Panc1 (cell line): ENCODE measurements around the gene ZNF503. TPM values are rescaled to one million over a fixed set of nuclear protein-coding genes. Genes with fewer than 3 reads are reported as not detected.

Experiments used
- ATAC-seq: fragments of 200-7000 bp; cut with Tn5 transposase; 2 replicates; pipeline ENCODE4 v1.9.1; 2020; ENCODE audit warnings: mild to moderate bottlenecking, moderate library complexity
- BruUV-seq: library from RNA; stranded (reverse); fragments of 400-500 nt; replicated peaks from 2 replicates; lab custom pipeline; 2021; lab: Mats Ljungman, UMichigan
- CTCF ChIA-PET: fragments of 300-600 bp; sonication (Branson Sonifier 250); formaldehyde crosslinking; loops from one replicate; lab custom pipeline; 2022; ENCODE audit warnings: antibody characterized with exemption; lab: Charles Lee
- POLR2A ChIA-PET: fragments of 300-600 bp; sonication (Branson Sonifier 250); formaldehyde crosslinking; loops from one replicate; lab custom pipeline; 2022; ENCODE audit warnings: antibody characterized with exemption; lab: Charles Lee
- DNase-seq: peaks from one replicate; pipeline ENCODE4 v3.0.0-alpha.2; 2010; ENCODE audit warnings: low read depth, low spot score
- H3K27ac ChIP-seq: 2 replicates; pipeline ENCODE4 v1.5.1; 2011; ENCODE audit warnings: mild to moderate bottlenecking, low read length, inconsistent platforms
- H3K27me3 ChIP-seq: fragments of 200-500 bp; sonication (Bioruptor generic); 2 replicates; pipeline ENCODE4 v1.6.0; 2014; ENCODE audit warnings: low read length, inconsistent platforms; ENCODE audit not compliant: control insufficient read depth, insufficient read depth
- H3K36me3 ChIP-seq: fragments of 200-500 bp; sonication (Bioruptor generic); 2 replicates; pipeline ENCODE4 v1.5.1; 2014; ENCODE audit warnings: inconsistent platforms, mild to moderate bottlenecking, low read length, moderate library complexity; ENCODE audit not compliant: control insufficient read depth, insufficient read depth
- H3K4me1 ChIP-seq: 2 replicates; pipeline ENCODE4 v1.5.1; 2011; ENCODE audit warnings: inconsistent platforms, mild to moderate bottlenecking, low read length, moderate library complexity; ENCODE audit not compliant: control insufficient read depth, insufficient read depth
- H3K4me3 ChIP-seq, 2 experiments: 2 replicates each; pipeline ENCODE4 v1.5.1; 2011 to 2012; ENCODE audit warnings: low read depth in 2 of 2, low read length in 2 of 2, mild to moderate bottlenecking in 2 of 2, inconsistent platforms in 1 of 2, moderate library complexity in 1 of 2
- H3K9me3 ChIP-seq: fragments of 200-500 bp; sonication (Bioruptor generic); 2 replicates; pipeline ENCODE4 v1.5.1; 2014; ENCODE audit warnings: low read depth, mild to moderate bottlenecking, inconsistent platforms, low read length, moderate library complexity; ENCODE audit not compliant: control insufficient read depth, insufficient read depth
- POLR2AphosphoS5 ChIP-seq: IDR thresholded peaks from 2 replicates; pipeline ENCODE4 v1.6.1; 2012; ENCODE audit warnings: mild to moderate bottlenecking, low read depth, low read length, moderate library complexity
- SIN3A ChIP-seq: IDR thresholded peaks from 2 replicates; pipeline ENCODE4 v1.6.1; 2012; ENCODE audit warnings: low read depth, mild to moderate bottlenecking, low read length, moderate library complexity, borderline replicate concordance; ENCODE audit not compliant: insufficient read depth
- TCF7L2 ChIP-seq: IDR thresholded peaks from 2 replicates; pipeline ENCODE4 v1.6.1; 2011; ENCODE audit warnings: mild to moderate bottlenecking, low read depth, low read length, inconsistent platforms
- in situ Hi-C: cut with HindIII; loops from 2 replicates; pipeline ENCODE4 v1.10.0; 2016; ENCODE audit warnings: low sequenced_read_pairs, low pct_unique_long_range_greater_than_20kb
- intact Hi-C: fragments of 100-400 bp; cut with micrococcal nuclease; formaldehyde crosslinking; loops from one replicate; pipeline ENCODE4 v1.10.0; 2022; ENCODE audit not compliant: unreplicated experiment
- total RNA-seq: library from RNA; stranded (reverse); gene quantifications from one replicate; pipeline ENCODE4 v1.2.1, GENCODE V29; 2021; ENCODE audit not compliant: unreplicated experiment
- TF ChIP-seq, protein P1 (sequence below): fragments of 450-650 bp; IDR thresholded peaks from 2 replicates; pipeline ENCODE4 v1.5.1; 2017; ENCODE audit warnings: mild to moderate bottlenecking
- TF ChIP-seq, protein P2 (sequence below), 2 experiments: IDR thresholded peaks; 2 replicates each; pipeline ENCODE4 v1.6.1; 2011 to 2012; ENCODE audit warnings: low read depth in 2 of 2, control low read depth in 1 of 2, low read length in 1 of 2, mild to moderate bottlenecking in 1 of 2, moderate library complexity in 1 of 2; ENCODE audit not compliant: insufficient read depth in 1 of 2

The ZNF503 gene
- total RNA-seq, 1 experiment from 2014 or later: 10.4 TPM

GRCh38 chr10:75446508-75446907 lies 44.9 kb upstream of the ZNF503 start:
- H3K4me3 ChIP-seq: no peak overlapping the region
- H3K36me3 ChIP-seq: no peaks in the 10 kb centered on the region
- ATAC-seq (no peak), DNase-seq (no peak)
- in situ Hi-C loops (no loop called here), intact Hi-C loops (no loop called here)
- H3K9me3 ChIP-seq: no peaks in the 10 kb centered on the region
- H3K4me1 ChIP-seq: no peaks in the 10 kb centered on the region
- ChIA-PET CTCF (no interaction called here), POLR2A (no interaction called here)
- H3K27ac ChIP-seq: no peak overlapping the region
- H3K27me3 ChIP-seq: no peaks in the 10 kb centered on the region; the same call in 1 of the 2 replicates
- TF ChIP-seq, protein P1, sequence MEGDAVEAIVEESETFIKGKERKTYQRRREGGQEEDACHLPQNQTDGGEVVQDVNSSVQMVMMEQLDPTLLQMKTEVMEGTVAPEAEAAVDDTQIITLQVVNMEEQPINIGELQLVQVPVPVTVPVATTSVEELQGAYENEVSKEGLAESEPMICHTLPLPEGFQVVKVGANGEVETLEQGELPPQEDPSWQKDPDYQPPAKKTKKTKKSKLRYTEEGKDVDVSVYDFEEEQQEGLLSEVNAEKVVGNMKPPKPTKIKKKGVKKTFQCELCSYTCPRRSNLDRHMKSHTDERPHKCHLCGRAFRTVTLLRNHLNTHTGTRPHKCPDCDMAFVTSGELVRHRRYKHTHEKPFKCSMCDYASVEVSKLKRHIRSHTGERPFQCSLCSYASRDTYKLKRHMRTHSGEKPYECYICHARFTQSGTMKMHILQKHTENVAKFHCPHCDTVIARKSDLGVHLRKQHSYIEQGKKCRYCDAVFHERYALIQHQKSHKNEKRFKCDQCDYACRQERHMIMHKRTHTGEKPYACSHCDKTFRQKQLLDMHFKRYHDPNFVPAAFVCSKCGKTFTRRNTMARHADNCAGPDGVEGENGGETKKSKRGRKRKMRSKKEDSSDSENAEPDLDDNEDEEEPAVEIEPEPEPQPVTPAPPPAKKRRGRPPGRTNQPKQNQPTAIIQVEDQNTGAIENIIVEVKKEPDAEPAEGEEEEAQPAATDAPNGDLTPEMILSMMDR: no peak
- TF ChIP-seq POLR2AphosphoS5 (no peak), SIN3A (no peak), TCF7L2 (no peak)
- TF ChIP-seq, protein P2, sequence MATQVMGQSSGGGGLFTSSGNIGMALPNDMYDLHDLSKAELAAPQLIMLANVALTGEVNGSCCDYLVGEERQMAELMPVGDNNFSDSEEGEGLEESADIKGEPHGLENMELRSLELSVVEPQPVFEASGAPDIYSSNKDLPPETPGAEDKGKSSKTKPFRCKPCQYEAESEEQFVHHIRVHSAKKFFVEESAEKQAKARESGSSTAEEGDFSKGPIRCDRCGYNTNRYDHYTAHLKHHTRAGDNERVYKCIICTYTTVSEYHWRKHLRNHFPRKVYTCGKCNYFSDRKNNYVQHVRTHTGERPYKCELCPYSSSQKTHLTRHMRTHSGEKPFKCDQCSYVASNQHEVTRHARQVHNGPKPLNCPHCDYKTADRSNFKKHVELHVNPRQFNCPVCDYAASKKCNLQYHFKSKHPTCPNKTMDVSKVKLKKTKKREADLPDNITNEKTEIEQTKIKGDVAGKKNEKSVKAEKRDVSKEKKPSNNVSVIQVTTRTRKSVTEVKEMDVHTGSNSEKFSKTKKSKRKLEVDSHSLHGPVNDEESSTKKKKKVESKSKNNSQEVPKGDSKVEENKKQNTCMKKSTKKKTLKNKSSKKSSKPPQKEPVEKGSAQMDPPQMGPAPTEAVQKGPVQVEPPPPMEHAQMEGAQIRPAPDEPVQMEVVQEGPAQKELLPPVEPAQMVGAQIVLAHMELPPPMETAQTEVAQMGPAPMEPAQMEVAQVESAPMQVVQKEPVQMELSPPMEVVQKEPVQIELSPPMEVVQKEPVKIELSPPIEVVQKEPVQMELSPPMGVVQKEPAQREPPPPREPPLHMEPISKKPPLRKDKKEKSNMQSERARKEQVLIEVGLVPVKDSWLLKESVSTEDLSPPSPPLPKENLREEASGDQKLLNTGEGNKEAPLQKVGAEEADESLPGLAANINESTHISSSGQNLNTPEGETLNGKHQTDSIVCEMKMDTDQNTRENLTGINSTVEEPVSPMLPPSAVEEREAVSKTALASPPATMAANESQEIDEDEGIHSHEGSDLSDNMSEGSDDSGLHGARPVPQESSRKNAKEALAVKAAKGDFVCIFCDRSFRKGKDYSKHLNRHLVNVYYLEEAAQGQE (IDR thresholded peaks at IDR 0.05; ENCODE audit: insufficient read depth in 1 of 2, low read depth in 2 of 2, low read length in 1 of 2): no peak
- no TSS peak for BruUV-seq

DNA sequence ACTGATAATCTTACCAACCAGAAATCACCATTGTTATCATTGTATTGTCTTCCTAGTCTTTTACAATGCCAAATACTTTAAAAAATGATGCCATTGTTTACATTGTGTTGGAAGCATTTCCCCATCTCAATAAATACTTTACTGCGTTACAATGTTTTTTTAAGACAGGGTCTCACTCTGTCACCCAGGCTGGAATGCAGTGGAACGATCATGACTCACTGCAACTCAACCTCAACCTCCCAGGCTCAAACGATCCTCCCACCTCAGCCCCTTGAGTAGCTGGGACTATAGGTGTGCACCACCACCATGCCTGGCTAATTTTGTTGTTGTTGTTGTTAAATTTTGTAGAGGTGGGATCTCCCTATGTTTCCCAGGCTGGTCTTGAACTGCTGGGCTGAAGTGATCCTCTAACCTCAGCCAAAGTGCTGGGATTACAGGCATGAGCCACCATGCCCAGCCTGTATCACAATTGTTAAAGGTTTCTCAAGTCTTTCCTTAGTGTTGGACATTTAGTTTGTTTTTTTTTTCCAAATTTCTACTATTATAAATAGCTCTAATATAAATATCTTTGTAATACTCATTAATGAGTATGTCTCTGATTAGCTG lies 43.3 kb upstream of the ZNF503 start:
- ChIA-PET CTCF (no interaction called here), POLR2A (no interaction called here)
- Histone ChIP-seq H3K9me3 (no peaks in the 10 kb centered on the region), H3K27me3 (no peaks in the 10 kb centered on the region), H3K4me1 (no peaks in the 10 kb centered on the region), H3K36me3 (no peaks in the 10 kb centered on the region), H3K27ac (no peak overlapping the region), H3K4me3 (no peak overlapping the region)
- in situ Hi-C loops: no loop called here
- no TSS peak for BruUV-seq
- DNase-seq: no peak
- no peak for ATAC-seq
- intact Hi-C loops: no loop called here
- TF ChIP-seq POLR2AphosphoS5 (no peak), SIN3A (no peak)
- TF ChIP-seq, protein P2 (IDR thresholded peaks at IDR 0.05; ENCODE audit: insufficient read depth in 1 of 2, low read depth in 2 of 2, low read length in 1 of 2): no peak
- TF ChIP-seq, protein P1: no peak
